Myocyte (in vitro differentiated cells): Measurements from ENCODE around the gene PSMC1. TPM values are rescaled to one million over a fixed set of nuclear protein-coding genes. Genes with fewer than 3 reads are reported as not detected.
A peak's percentile ranks its signal among the peaks of the same experiment; 100 is the strongest.

Source experiments
- DNase-seq: peaks from one replicate; pipeline ENCODE4 v3.0.0-alpha.2; 2012; ENCODE audit warnings: low read depth
- total RNA-seq: library from RNA; depleted of rRNA; stranded (reverse); fragments of >200 nt; gene quantifications from 2 replicates; pipeline ENCODE4 v1.2.3, GENCODE V29; 2014

PSMC1 gene
- total RNA-seq, 1 donor from 2014 or later, result 320 TPM

GRCh38 chr14:90301122-90301521 is 44.8 kb downstream of the PSMC1 start:
- DNase-seq, result no peak

- DNase-seq, result peak; percentile 58
Observed at GRCh38 chr14:90301668-90302090, 45.3 kb downstream of the PSMC1 start.

- DNase-seq, result no peak
Observed at GRCh38 chr14:90302529-90303303, 46.4 kb downstream of the PSMC1 start.

- no peak for DNase-seq
Observed at GRCh38 chr14:90303473-90303872, 47.1 kb downstream of the PSMC1 start.

- DNase-seq, result no peak
Observed at GRCh38 chr14:90304502-90304901, 48.1 kb downstream of the PSMC1 start.

GRCh38 chr14:90305176-90305601 is 48.8 kb downstream of the PSMC1 start:
- DNase-seq, result no peak

GRCh38 chr14:90308561-90308960 is 52.2 kb downstream of the PSMC1 start:
- DNase-seq, result no peak

- DNase-seq, result no peak
Observed at GRCh38 chr14:90317286-90317685, 60.9 kb downstream of the PSMC1 start.

- DNase-seq, result no peak
Observed at GRCh38 chr14:90318016-90318415, 61.7 kb downstream of the PSMC1 start.

- DNase-seq, result no peak
Observed at GRCh38 chr14:90319173-90319572, 62.8 kb downstream of the PSMC1 start.

- DNase-seq, result no peak
Observed at GRCh38 chr14:90319634-90320541, 63.5 kb downstream of the PSMC1 start.

GRCh38 chr14:90321891-90322290 is 65.5 kb downstream of the PSMC1 start:
- DNase-seq, result no peak

Other genes starting within 250 kb of the PSMC1 start
- gene KCNK13, start 194.6 kb upstream of the PSMC1 start, total RNA-seq, result not detected in 2 replicates
- 5.0 and 7.6 TPM in 2 replicates for gene NRDE2, start 75.4 kb downstream of the PSMC1 start, total RNA-seq
- gene CALM1, start 140.5 kb downstream of the PSMC1 start, total RNA-seq, result 694 and 961 TPM in 2 replicates